Pancreas (tissue), 10 donors: ENCODE results near the gene IL15. TPM values are rescaled to one million over a fixed set of nuclear protein-coding genes. Genes with fewer than 3 reads are reported as not detected.

Experiments used
- ATAC-seq, 4 donors: fragments of 200-7000 bp; cut with Tn5 transposase; one replicate each; pipeline versions ENCODE4 v1.8.0 to v1.9.1; 2020; ENCODE audit warnings: mild to moderate bottlenecking in 4 of 4, moderate library complexity in 4 of 4
- DNase-seq, 6 donors: peaks; one replicate each; pipeline ENCODE4 v3.0.0-alpha.2; 2020
- FAIRE-seq: peaks from 2 replicates; lab custom pipeline; 2012; peaks lifted over from hg19 to GRCh38; lab: Jason Lieb, UNC
- H3K27ac ChIP-seq, 4 donors: fragments of 200-600 bp; sonication (generic); 1 replicate in 3 of 4; 2 replicates in 1 of 4; pipeline versions ENCODE4 v1.5.0 to v1.8.0; 2020
- H3K27me3 ChIP-seq, 4 donors: fragments of 200-600 bp; one replicate each; pipeline ENCODE4 v1.8.0; 2021
- H3K36me3 ChIP-seq, 3 donors: fragments of 200-600 bp; sonication (generic) in 1 of 3; one replicate each; pipeline versions ENCODE4 v1.5.0 to v1.8.0; 2020 to 2021
- H3K4me1 ChIP-seq, 3 donors: fragments of 200-600 bp; one replicate each; pipeline ENCODE4 v1.8.0; 2021
- H3K4me3 ChIP-seq, 4 donors: fragments of 200-600 bp; sonication (generic) in 2 of 4; one replicate each; pipeline versions ENCODE4 v1.5.0 to v1.8.0; 2020 to 2021
- H3K9me3 ChIP-seq, 4 donors: fragments of 200-600 bp; one replicate each; pipeline ENCODE4 v1.8.0; 2021
- WGBS, 2 donors: extraction: QIAGEN DNeasy Blood & Tissue Kit; methylation state at CpG; one replicate each; pipeline ENCODE4 v1.1.7; 2013; 5-methylcytosine and 5-hydroxymethylcytosine counted together
- intact Hi-C, 3 donors: fragments of 100-400 bp; cut with DNase I; formaldehyde crosslinking; loops; one replicate each; pipeline versions ENCODE4 v1.11.1 to v1.14.2; 2022
- polyA plus RNA-seq, 2 donors: library from polyadenylated mRNA; stranded (reverse); fragments of 200-250 nt; gene quantifications; one replicate each; pipeline ENCODE4 v1.2.3, GENCODE V29; 2013
- total RNA-seq, 6 donors: library from RNA; stranded (reverse); fragmentation: NEBNext Ultra II Directional in 4 of 6; extraction: Animal tissue kit (Norgen Biotek cat#: 25700) in 4 of 6; gene quantifications; one replicate each; pipeline versions ENCODE4 v1.2.1 to v1.2.4, GENCODE V29; 2021 to 2023
- TF ChIP-seq, protein P1 (sequence below), 4 donors: fragments of 200-600 bp; sonication (generic) in 3 of 4; IDR thresholded peaks; one replicate each; pipeline versions ENCODE4 v1.5.0 to v1.8.0; 2021; ENCODE audit warnings: antibody characterized with exemption in 4 of 4
- donor health status: healthy with polysubstance abuse.
- donor health status: DM: no; HTN: no; CAD: no; lungs with moderate emphysema.
- donor health status: DM: no; HTN: no; CAD: no.
- donor health status: control.
- donor health status: control.
- donor health status: Bipolar disorder and iron deficiency.
- donor health status: DM: yes; HTN: yes; CAD: no.
- donor health status: DM: no; HTN: no; CAD: no.
- donor health status: DM: no; HTN: no; CAD: no.
- donor health status: DM: yes; HTN: yes; CAD: no.

IL15 gene
- total and polyA plus RNA-seq, 8 donors: 0.44 to 4.0 (median 2.2) TPM

- Histone ChIP-seq H3K4me1 (no peaks in the 10 kb centered on the region), H3K27ac (no peak overlapping the region), H3K36me3 (no peaks in the 10 kb centered on the region), H3K9me3 (no peaks in the 10 kb centered on the region), H3K4me3 (no peak overlapping the region), H3K27me3 (no peaks in the 10 kb centered on the region)
- WGBS, 2 donors: 81 to 95% methylated on average over 1 of the region's 1 CpG
- FAIRE-seq (no peak), DNase-seq (no peak), ATAC-seq (no peak)
- intact Hi-C loops: no loop called here
- TF ChIP-seq, protein P1, sequence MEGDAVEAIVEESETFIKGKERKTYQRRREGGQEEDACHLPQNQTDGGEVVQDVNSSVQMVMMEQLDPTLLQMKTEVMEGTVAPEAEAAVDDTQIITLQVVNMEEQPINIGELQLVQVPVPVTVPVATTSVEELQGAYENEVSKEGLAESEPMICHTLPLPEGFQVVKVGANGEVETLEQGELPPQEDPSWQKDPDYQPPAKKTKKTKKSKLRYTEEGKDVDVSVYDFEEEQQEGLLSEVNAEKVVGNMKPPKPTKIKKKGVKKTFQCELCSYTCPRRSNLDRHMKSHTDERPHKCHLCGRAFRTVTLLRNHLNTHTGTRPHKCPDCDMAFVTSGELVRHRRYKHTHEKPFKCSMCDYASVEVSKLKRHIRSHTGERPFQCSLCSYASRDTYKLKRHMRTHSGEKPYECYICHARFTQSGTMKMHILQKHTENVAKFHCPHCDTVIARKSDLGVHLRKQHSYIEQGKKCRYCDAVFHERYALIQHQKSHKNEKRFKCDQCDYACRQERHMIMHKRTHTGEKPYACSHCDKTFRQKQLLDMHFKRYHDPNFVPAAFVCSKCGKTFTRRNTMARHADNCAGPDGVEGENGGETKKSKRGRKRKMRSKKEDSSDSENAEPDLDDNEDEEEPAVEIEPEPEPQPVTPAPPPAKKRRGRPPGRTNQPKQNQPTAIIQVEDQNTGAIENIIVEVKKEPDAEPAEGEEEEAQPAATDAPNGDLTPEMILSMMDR (IDR thresholded peaks at IDR 0.05): no peak
Measured at GRCh38 chr4:141620715-141621114, 15.7 kb upstream of the IL15 start.

DNA sequence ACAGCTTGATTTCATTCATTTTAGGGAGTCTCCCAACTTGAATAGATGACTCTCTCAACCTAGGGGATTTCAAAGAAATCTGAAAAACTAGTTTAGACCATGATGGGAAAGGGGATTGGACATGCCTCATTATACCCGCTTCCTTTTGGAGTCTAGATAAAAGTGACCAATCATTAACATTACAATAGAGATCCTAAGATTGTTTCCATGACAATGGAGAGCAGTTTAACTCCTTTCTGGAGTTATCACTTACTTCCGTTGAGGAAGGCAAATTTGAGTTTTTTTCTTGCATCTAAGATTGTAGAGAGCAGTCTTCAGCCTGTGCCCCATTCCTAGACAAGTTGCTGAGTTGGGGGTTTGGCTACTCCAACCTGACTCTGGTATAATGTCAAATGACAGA, 11.4 kb upstream of the IL15 start:
- Histone ChIP-seq H3K27ac (no peak overlapping the region), H3K4me3 (no peak overlapping the region), H3K27me3 (no peaks in the 10 kb centered on the region), H3K36me3 (no peaks in the 10 kb centered on the region), H3K9me3 (no peaks in the 10 kb centered on the region), H3K4me1 (no peaks in the 10 kb centered on the region)
- ATAC-seq (no peak), FAIRE-seq (no peak), DNase-seq (no peak)
- TF ChIP-seq, protein P1 (IDR thresholded peaks at IDR 0.05): no peak
- intact Hi-C loops: no loop called here
- 66 to 67% methylated on average over 2 of the region's 2 CpGs for WGBS, 2 donors

GRCh38 chr4:141630854-141631253, 5.5 kb upstream of the IL15 start:
- no peak for FAIRE-seq
- Histone ChIP-seq H3K4me1 (no peaks in the 10 kb centered on the region), H3K4me3 (no peak overlapping the region), H3K9me3 (no peaks in the 10 kb centered on the region), H3K27me3 (no peaks in the 10 kb centered on the region), H3K27ac (no peak overlapping the region), H3K36me3 (no peaks in the 10 kb centered on the region)
- intact Hi-C loops: no loop called here
- 60 to 68% methylated on average over 1 of the region's 1 CpG for WGBS, 2 donors
- TF ChIP-seq, protein P1 (IDR thresholded peaks at IDR 0.05): no peak
- DNase-seq: no peak
- no peak for ATAC-seq

DNA sequence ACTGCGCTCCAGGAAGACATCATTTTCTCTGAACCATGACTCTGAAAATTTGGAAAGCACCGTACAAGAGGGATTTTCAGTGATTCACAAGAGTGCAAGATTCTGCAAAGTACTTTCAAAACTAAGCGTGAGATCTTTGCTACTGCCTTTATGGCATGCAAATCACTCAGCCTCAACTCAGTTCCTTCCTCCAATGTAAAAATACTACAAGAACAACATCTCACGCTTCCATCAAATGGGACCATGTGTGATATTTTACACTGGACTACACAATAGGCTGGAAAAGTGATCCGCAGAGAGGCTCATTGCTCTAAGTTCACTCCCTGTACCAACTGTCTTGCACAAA, 674 bp upstream of the IL15 start:
- intact Hi-C loops: no loop called here
- ATAC-seq: no peak
- Histone ChIP-seq H3K4me3 (peak overlapping the region in 3 of 4 donors; percentile 39 to 77 (median 77)), H3K27ac (peak overlapping the region in 2 of 4 donors; percentile 36 to 86), H3K36me3 (no peaks in the 10 kb centered on the region), H3K9me3 (no peaks in the 10 kb centered on the region), H3K27me3 (no peaks in the 10 kb centered on the region), H3K4me1 (peaks cover 0 to 4% (median 0%) of the 10 kb centered on the region in 3 donors)
- TF ChIP-seq, protein P1 (IDR thresholded peaks at IDR 0.05): no peak
- WGBS, 2 donors: 80 to 81% methylated on average over 5 of the region's 5 CpGs
- no peak for FAIRE-seq
- DNase-seq: no peak

GRCh38 chr4:141636771-141637460, 533 bp downstream of the IL15 start:
- Histone ChIP-seq H3K4me1 (peaks cover 0 to 4% (median 0%) of the 10 kb centered on the region in 3 donors), H3K27ac (peak overlapping the region; percentile 36 to 86 (median 62)), H3K36me3 (no peaks in the 10 kb centered on the region), H3K9me3 (no peaks in the 10 kb centered on the region), H3K27me3 (no peaks in the 10 kb centered on the region), H3K4me3 (peak overlapping the region; percentile 39 to 77 (median 74))
- DNase-seq (peak; percentile 17 to 80 (median 48)), FAIRE-seq (no peak), ATAC-seq (peak; percentile 85 to 92 (median 88))
- WGBS, 2 donors: 1% methylated on average over 41 of the region's 41 CpGs
- TF ChIP-seq, protein P1 (IDR thresholded peaks at IDR 0.05): no peak
- intact Hi-C loops: no loop called here
